Activated T-helper 1 cell treated with anti-CD3 and anti-CD28 coated beads, Interleukin-2, amount 50 U/mL, for 16 hours (primary cell): ENCODE data around the gene SS18L1.

Experiments
- DNase-seq, 2 donors: peaks; one replicate each; pipeline ENCODE4 v3.0.0-alpha.2; 2020; ENCODE audit warnings: low read depth in 1 of 2, low spot score in 1 of 2

Gene SS18L1

DNA sequence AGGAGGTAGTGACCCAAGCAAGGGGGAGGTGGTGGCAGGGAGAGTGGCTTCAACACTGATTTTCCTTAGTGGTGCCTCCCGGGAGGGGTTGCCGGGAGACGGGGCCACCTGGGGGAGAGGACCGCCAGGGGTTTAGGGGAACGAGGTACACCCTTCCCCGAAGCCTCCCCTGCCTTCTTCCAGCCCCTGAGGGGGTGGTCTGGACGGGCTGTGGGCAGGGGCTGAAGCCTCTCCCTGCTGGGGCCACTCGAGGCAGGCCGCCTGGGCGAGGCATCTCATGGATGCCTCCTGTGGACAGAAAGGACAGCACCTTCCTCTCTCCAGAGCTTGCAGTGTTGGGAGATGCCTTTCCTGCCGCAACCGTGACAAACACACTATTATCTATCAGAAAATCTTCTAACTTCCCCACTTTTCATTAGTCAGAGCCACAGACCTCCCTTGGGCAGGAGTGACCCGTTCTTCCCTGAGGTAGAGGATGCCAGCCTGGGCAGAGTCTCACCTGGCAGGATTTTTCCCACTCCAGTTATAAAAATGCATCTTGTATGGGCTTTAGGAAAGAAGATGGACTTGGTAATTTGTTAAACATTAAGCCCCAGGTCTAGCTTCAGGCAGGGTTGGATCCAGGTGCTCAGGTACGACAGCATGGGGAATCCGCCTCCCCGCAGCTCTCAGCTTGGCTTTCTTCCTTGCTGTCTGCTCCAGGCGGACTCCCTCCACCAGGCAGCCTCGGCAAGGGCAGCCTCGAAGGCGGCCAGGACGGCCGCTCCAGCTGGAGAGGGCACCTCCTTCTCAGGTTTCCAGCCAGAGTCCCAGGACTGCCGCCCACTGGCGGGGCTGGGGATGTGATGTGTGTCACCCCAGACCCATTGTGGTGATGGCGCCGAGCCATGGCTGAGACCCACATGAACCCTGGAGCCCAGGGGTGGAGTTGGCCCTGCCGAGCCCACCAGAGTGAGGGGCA is 65.5 kb downstream of the SS18L1 start:
- no peak for DNase-seq

- no peak for DNase-seq
These were observed 66.4 kb downstream of the SS18L1 start for GRCh38 chr20:62209850-62210495.

DNA sequence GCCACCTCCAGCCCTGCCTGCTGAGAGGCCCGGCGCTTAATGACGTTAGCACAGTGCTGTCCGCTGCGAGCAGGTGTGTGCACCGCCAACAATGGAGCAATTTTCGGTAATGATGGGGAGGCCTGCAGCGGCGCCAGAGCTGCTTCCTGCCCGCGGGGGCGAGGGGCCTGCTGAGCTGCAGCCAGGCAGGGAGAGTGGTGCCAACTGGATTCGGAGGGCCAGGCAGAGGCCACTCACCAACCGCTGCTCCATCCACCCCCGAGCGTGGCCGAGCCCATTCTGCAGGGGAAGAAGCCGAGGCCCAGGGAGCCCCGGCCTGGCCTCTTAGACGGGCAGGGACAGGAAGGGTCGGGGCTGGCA is 66.9 kb downstream of the SS18L1 start:
- no peak for DNase-seq

DNA sequence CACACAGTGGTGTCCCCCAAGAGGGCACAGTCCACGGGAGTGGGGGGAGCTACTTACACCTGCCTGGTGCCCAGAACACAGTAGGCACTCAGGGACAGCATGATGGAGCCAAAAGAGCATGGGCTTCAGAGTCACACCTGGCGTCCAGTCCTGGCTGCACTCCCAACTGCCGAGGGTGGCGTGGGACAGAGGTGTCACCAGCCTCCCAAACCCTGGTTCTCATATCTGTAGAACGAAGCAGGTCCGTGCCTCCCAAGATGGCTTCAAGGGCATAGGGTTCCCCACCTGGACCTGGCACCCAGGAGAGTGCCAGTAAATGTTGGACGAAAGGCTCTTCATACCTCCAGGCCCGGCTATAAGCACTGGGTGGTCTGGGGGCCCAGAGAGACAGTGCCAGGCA is 67.6 kb downstream of the SS18L1 start:
- DNase-seq: no peak

GRCh38 chr20:62211769-62212288 is 68.3 kb downstream of the SS18L1 start:
- DNase-seq: no peak

DNA sequence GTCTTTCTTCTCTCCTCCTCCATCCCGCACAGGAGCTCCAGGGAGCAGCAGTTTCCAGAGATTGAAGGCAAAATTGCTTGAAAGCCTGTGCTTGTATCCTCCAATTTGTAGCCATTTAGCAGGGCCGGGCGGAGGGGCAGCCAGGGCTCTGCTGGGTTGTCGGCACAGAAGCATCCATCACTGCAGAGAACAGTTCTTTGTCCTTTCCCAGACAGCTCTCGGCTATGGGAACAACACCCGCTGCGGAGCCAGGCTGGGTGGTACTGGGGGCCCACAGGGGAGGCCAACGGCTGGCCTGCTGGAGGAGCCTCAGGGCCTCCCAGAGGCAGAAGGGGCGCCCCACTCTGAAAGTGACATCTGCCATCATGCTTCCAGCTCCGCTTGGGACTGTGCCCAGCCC is 68.7 kb downstream of the SS18L1 start:
- DNase-seq: no peak

- no peak for DNase-seq
These were observed 70.5 kb downstream of the SS18L1 start for GRCh38 chr20:62214067-62214466.

DNA sequence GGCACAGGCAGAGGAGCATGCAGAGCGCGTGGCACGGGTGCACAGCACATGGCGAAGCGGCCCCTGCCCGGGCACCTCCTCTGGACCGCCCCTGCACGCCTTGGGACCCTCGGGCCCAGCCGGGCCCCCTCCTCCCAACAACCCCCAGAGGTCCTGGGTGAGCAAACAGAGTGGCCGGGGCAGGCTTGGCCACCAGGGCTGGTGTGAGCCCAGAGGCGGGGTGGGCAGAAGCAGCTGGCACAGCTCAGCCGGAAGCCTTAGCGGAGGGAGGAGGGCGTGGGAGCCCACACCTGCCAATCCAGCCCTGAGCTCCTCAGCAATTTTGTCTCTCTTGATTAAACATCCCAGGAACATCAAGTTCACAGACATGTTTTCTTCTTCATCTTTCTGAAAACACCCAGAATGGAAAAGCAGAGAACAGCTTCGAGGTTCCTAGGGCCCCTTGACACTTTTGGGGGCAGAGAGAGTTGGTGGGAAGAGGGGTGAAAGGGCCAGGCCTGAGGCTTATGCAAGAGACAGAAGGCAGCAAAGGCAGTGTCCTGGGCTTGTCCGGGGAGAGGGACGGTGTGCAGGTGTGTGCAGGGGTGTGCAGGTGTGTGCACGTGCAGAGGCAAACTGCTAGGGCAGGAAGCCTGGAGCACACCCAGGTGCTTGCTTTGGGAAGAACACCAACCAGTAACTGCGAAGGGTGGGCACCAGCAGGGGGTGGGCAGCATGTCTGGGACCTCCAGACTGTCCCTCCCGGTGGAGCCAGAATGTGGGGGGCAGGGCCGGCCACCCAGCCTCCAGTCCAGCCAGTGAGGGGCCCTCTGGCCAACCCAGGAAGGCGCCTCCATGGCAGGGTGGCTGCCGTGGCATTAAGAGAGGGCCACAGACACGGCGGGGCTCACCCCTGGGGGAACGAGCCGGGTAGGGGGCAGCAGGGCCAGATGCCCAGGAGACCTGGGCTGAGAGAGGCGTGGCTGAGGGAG is 71.7 kb downstream of the SS18L1 start:
- DNase-seq: no peak

DNA sequence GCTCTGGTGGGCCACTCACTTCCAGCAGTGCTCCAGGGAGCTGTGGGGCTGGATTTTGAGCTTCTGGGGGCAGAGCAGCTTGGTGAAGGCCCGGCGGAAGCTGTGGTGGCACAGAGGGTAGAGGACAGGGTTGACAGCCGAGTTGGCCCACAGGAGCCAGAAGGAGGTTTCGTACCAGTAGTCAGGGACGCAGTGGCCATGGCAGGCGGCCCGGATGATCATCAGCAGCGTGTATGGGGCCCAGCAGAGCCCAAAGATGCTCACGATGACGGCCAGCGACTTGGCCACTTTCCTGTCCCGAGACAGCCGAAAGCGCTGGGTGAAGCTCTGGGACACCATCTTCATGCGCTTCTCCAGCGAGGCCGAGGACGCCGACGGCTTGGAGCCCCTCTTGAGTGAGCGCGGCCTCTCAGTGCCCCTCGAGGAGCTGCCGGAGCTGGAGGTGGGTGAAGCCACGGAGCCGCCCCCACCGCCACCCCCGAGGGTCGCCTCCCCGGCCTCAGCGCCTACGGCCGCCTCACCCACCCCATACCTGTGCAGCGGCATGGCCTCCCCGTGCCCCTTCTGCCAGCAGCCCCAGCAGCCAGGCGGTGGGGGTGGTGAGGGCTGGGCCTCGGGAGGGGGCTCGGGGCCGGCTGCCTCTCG is 72.5 kb downstream of the SS18L1 start:
- no peak for DNase-seq

DNA sequence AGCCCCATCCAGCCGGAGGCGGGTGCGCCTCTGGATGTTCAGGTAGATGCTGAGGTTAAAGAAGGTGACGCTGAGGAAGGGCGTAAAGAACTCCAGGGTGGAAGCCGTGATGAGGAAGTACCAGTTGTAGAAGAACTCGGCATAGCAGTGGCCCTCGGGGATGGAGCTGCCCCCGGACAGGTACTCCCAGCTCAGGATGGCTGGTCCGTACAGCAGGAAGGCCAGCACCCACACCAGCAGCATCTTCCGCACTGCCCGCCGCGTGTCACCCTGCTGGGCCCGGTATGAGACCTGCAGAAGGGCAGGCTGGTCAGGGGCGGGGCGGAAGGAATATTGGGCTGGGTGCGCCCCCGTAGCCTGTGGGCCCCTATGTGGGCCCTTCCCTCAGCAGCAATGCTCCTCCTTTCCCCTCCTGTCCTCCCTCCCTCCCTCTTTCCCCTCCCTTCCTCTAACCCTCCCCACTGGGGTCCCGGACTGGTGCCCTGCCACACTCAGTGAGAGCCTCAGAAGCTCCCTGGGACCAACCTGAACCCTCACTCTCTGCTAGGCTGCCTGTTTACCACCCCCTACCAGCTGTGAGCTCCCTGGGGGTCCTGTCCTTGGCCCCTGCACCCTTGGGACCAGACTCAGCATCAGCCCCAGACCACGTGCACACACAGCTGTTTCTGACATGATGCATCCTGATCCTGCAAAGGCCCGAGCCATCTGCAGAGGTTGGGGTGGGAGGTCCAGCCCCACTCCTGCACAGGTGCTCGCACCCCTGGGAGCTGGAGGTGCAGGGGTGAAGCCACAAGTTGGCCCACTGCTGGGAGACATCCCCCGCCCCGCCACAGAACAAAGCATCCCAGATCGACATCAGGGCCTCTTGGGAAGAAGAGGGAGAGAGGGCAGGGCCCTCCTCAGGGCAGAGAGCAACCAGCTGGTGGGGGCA is 73.3 kb downstream of the SS18L1 start:
- DNase-seq: no peak

DNA sequence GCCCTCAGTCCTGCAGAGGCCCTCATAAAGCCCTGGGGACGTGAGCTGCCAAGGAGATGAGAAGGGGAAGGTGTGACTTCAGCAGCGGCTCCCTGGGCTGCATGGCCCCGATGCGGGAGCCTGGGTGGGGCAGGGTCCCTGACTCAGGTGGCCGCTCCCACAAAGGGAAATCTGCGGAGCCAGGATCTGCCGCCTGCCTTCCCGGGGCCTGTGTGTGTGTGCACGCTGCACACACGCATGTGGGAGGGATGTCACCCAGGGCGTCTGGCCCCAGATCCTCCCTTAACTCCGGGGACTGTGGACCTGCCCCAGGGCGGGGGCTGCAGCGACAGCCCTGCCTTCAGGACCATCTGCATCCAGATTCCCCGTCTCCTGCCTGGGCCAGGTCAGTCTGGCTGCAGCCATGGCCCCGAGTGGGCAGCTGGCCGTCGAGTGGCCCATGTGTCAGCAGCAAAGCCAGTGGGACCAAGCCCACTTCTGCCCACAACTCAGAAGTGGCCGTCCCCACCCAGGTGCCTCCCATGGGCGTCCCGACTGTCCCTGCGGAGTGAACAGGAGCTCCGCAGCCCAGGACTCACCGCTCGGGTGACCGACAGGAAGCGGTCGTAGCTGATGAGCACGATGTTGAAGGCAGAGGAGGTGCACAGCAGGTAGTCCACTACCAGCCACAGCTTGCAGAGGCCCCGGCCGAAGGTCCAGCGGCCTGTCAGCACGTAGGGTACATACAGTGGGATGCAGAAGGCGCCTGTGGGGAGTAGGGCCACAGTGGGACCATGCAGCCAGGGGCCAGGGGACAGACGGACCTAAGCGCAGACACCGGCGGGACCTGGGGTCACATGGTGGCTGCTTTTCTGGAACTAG is 74.6 kb downstream of the SS18L1 start:
- DNase-seq: no peak

- no peak for DNase-seq
These were observed 75.8 kb downstream of the SS18L1 start for GRCh38 chr20:62219101-62219991.

- peak in 1 of 2 donors; percentile 13 for DNase-seq
These were observed 76.6 kb downstream of the SS18L1 start, which contains the start of gene HRH3 for GRCh38 chr20:62219992-62220665. HRH3 (minus strand) TSS chr20:62220278; CDS start chr20:62219970, 308 bp downstream.

GRCh38 chr20:62220666-62221568 is 77.3 kb downstream of the SS18L1 start:
- DNase-seq: no peak

GRCh38 chr20:62222266-62222850 is 78.8 kb downstream of the SS18L1 start:
- DNase-seq: no peak
